ENCODE data around the gene OS9.

DNA sequence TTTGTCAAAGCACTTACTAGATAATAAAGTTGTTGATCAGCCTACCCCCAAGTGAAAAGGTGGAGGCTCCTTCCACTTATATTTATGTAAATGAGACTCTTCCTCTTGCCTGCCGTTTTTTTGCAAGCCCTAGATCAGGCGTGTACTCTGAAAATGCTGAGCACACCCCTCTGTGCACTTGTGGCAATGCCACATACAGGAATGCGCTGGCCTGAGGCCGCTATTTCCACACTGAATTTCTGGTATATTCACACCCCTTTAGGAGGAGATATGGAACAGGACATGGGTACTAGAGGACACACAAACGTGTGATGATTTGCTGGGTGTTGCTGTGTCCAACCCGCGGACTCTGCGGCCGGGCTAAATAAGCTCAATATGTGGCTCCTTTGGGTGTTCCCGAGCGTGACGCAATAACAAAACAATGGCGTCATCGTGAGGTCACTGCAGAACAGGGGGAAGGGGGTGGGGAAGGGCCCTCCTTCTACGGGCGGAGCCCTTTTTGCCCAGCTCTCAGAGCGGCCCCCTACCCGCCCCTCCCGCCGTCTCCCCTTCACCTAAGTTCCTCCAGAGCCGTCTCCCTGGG lies 50.4 kb downstream of the OS9 start:
- TF ChIP-seq TAF1 (IDR thresholded peaks at IDR 0.05; ENCODE audit: low read depth, low read length) (no peak), POLR2A (IDR thresholded peaks at IDR 0.05; ENCODE audit: low read depth, low read length) (0 out of 2 replicates have a peak, but pooled peaks have one; percentile 4), SPI1 (IDR thresholded peaks at IDR 0.05; ENCODE audit: low read depth, low read length) (0 out of 2 replicates have a peak, but pooled peaks have one; percentile 3), POLR2AphosphoS5 (IDR thresholded peaks at IDR 0.05; ENCODE audit: low read depth, low read length) (no peak; the same call in 1 of the 2 replicates), POU2F2 (IDR thresholded peaks at IDR 0.05; ENCODE audit: low read depth, low read length) (no peak), PAX5 (IDR thresholded peaks at IDR 0.05; ENCODE audit: insufficient read depth, low read length, severe bottlenecking) (no peak)

All from GM12891 (cell line).